HG03280 (cell line): Measurements from ENCODE around the gene MMP25.
"Not testable (repeated sequence)": the region's sequence is repeated elsewhere in the genome, so short reads cannot be mapped to it uniquely, and the experiment has no call there.

Experiments used
- ATAC-seq: cut with Tn5 transposase; IDR thresholded peaks from one replicate; pipeline ENCODE4 v1.9.1; 2021; ENCODE audit warnings: mild to moderate bottlenecking, moderate library complexity; ENCODE audit not compliant: unreplicated experiment

MMP25 gene

DNA sequence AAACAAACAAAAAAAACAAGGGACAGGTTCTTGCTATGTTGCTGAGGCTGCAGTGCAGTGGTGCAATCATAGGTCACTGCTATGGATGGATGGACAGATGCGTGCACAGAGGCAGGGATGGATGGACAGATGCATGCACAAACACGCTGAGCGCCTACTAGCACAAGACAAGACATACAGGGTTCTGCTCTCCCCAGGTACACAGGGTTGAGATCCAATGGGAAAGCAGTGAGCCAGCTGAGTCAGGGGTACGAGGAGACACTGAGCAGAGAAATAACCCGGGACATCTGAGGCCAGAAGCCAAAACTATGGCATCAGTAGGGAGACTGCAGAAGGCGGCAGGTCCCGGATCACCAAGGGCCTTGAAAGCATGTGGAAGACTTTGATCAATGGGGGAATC is 25.3 kb downstream of the MMP25 start:
- ATAC-seq = no peak

GRCh38 chr16:3072148-3072547 is 25.8 kb downstream of the MMP25 start:
- not testable (repeated sequence) for ATAC-seq

DNA sequence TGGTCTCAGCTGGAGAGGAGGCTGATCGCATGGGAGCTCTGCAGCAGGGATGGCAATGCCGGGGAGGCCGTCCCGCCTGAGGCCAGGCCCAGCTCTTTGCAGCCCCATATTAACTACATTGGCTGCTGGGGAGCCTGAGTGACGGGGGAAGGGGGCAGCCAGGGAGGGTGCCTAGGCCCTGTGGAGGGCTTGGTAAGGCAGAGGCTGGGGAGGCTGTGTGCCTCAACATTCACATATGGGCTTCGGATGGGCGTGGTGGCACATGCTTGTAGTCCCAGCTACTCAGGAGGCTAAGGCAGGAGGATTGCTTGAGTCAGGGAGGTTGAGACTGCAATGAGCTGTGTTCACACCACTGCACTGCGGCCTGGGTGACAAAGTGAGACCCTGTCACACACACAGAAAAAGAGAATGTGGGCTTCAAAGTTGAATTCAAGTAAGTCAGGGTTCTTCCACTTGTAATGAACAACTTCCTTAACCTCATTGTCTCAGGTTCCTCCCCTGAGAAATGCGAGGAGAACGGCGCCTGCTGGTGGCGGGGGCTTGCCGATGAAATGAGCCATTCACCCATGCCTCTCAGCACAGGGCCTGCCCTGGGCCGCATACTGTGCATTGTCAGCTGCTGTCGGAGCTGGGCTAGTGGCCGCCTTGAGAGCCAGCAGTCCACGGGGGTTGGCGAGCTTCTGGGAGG is 26.4 kb downstream of the MMP25 start:
- not testable (repeated sequence) for ATAC-seq

DNA sequence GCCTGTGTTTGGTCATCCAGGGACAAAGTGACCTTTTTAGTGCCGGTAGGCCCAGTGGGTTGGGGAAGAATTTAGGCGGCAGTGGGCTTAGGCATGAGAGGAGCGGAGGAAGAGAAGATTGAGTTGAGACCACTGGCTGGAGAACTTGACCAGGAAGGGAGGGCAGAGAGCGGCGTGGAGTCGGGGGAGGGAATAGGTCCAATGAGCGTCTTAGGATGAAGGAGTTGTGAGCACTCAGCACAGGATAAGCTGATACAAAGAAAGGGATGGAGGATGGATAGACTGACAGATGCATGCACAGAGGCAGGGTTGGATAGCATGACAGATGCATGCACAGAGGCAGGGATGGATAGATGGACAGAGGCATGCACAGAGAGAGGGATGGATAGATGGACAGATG is 27.1 kb downstream of the MMP25 start:
- no peak for ATAC-seq

DNA sequence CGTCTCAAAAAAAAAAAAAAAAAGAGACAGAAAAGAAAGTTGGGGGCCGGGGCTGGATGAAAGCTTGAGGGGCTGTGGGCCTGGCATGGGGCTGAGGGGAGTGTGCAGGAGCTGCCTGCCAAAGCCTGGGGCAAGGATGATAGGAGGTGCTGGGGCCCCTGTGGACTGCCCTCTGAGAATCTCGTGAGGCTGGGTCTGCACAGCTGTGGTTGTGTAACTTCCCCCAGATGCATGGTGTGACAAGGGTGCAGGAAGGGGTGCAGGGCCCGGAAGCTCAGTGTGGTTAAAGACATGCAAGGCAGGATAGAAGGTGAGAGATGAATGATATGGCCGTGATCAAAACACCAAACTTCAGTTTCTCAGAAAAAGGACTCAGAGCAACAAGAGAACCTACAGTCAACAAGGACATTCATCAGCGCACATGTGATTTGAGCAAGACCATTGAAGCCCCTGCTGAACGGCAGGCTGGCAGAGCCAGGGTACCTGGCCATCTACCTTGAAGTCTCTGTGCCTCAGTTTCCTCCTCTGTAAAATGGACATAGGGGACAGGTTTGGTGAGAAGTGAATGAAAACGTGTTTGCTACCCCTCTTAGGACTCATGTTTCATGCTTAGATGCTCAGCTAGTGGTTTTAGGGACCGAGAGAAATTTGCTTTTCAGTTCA is 28.6 kb downstream of the MMP25 start:
- no peak for ATAC-seq

DNA sequence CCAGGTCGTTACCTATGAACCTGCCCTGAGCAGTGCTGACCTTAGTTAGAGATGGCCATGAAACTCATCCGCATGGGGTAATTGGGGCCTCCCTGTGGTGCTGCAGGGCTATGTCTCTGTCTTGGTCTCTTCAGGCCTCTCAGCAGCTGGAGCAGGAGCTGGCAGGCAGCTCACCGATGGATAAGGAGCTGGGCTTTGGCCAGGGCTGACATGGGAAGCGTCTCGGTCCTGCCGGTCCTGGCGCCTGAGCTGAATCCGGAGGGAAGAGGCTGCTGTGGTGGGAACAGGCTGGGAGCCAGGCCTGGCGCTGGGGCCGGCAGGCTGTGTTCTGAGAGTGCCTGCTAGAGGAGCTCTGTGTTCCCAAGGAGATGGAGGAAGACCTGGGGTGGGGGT is 29.2 kb downstream of the MMP25 start:
- ATAC-seq = no peak

GRCh38 chr16:3075946-3076345 is 29.6 kb downstream of the MMP25 start:
- ATAC-seq = not testable (repeated sequence)

GRCh38 chr16:3076577-3076976 is 30.2 kb downstream of the MMP25 start:
- no peak for ATAC-seq

DNA sequence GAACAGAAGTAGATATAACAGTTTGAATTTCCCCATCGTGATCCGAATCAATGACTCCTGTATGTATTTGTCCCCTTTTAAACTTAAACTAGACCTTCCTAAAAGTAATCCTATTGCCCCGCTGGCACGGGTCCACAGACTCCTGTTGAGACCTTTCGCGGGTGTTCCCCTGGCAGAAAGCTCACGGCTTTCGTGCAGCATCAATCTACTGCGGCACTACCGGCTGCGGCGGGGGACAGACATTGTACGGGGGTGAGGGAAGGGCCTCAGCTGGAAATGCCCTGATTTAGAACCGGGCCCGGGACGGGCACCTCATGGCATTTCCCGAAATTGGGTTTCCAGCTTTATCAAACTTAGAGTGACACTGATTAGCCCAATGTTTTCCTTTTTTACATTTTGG is 33.7 kb downstream of the MMP25 start:
- no peak for ATAC-seq

- not testable (repeated sequence) for ATAC-seq
Observed at GRCh38 chr16:3081957-3082356, 35.6 kb downstream of the MMP25 start.

DNA sequence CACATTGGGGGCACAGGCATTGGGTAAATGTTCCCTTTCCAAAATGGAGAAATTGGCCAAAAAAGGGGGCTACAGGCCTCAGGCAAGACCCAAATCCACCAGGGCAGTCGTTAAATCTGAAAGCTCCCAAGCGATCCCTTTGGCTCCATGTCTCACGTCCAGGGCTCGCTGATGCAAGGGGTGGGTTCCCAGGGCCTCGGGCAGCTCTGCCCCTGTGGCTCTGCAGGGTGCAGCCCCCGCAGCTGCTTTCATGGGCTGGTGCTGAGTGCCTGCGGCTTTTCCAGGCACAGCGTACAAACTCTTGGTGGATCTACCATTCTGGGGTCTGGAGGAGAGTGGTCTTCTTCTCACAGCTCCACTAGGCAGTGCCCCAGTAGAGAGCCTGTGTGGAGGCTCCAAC is 37.0 kb downstream of the MMP25 start:
- not testable (repeated sequence) for ATAC-seq

DNA sequence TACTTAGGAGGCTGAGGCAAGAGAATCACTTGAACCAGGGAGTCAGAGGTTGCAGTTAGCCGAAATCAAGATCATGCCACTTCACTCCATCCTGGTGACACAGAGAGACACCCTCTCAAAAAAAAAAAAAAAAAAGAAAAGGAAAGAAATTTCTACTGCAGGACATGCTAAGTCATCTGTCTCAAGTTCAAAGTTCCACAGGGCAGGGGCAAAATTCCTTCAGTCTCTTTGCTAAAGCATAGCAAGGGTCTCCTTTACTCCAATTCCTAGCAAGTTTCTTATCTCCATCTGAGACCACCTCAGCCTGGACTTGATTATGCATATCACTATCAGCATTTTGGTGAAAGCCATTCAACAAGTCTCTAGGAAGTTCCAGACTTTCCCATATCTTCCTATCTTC is 38.1 kb downstream of the MMP25 start:
- no peak for ATAC-seq

DNA sequence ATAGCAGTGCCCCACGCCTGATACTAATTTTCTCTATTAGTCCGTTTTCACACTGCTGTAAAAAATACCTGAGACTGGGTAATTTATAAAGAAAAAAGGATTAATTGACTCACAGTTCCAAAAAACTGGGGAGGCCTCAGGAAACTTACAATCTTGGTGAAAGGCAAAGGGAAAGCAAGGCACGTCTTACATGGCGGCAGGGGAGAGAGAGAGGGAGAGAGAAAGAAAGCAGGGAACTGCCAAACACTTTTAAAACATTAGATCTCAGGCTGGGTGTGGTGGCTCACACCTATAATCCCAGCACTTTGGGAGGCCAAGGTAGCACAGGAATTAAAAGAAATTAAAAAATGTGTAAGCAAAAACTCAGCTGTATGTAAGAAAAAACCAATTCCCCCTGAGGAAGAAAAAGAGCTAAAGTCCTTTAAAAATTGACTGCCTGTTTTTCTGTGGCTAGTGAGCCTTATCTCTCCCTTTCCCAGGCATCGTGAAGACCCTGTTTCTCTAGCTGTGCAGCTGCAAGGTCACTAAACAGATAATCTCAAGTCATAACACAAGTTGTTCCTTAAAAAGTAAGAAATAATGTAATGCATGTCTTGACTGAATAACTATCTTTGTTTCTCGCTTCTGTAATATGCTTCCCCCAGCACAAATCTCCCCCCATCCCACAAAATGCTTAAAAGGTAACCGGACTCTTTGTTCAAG is 38.8 kb downstream of the MMP25 start:
- ATAC-seq = no peak

DNA sequence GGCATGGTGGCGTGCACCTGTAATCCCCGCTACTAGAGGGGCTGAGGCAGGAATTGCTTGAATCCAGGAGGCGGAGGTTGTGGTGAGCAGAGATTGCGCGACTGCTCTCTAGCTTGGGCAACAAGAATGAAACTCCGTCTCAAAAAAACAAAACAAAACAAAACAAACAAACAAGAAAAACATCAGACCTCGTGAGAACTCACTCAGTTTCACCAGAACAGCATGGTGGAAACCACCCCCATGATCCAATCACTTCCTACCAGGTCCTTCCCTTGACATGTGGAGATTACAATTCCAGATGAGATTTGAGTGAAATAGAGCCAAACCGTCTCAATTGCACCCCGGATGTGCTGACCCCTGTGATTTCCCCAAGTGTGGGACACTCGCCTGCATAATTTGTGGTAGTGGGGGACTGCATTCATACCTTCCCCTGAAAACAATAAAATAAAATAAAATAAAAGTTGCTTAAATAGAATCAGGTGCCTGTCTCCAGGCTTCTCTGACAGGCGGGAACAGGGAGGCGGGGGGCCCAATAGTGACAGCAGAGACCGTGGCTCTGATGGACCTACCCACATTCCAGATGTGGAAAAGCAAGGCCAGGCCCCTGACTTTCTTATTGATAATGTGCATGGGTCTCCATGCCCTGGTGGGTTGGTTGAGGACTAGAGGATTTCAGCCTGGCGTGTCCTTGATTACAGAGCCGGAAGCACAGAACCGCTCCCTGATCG is 39.7 kb downstream of the MMP25 start:
- no peak for ATAC-seq

GRCh38 chr16:3086596-3087242 is 40.4 kb downstream of the MMP25 start:
- ATAC-seq = no peak

GRCh38 chr16:3087243-3088235 is 41.2 kb downstream of the MMP25 start:
- ATAC-seq = no peak

- ATAC-seq = no peak
Observed at GRCh38 chr16:3088450-3088849, 42.1 kb downstream of the MMP25 start.

DNA sequence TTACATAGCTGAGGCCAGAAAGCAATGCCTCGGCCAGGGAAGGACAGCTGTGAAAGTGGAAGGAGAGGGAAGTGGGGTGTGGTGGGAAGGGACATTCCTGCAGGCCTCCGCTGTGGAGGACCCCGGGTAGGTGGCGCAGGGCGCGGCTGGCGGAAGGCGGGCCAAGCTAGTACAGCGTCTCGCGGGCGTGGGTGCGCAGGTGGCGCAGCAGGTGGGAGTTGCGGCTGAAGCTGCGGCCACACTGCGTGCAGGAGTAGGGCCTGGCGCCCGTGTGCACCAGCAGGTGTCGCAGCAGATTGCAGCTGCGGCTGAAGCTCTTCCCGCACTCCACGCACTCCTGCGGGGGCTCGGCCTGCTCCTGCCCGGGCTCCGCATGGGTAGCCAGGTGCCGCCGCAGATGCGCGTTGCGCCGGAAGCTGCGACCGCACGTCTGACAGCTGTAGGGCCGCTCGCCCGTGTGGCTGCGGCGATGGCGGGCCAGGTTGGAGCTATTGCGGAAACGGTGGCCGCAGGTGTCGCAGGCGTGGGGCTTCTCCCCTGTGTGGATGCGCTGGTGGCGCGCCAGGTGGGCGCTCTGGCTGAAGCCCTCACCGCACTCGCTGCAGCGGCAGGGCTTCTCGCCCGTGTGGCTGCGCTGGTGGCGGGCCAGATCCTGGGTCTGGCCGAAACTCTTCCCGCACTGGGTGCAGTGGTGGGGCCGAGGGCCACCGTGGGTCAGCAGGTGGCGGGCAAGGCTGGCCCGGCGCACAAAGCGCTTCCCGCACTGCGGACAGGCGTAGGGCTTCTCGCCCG is 42.8 kb downstream of the MMP25 start:
- ATAC-seq = no peak
